Muscle of leg (tissue), 11 donors: ENCODE measurements around the gene MNT. TPM values are rescaled to one million over a fixed set of nuclear protein-coding genes. Genes with fewer than 3 reads are reported as not detected.

Source experiments
- DNase-seq: peaks from one replicate; pipeline ENCODE4 v3.0.0; 2013
- H3K27ac ChIP-seq: one replicate; pipeline ENCODE4 v1.5.1; 2013; ENCODE audit warnings: mild to moderate bottlenecking, low read length, control low read depth
- H3K27me3 ChIP-seq: one replicate; pipeline ENCODE4 v1.6.1; 2013; ENCODE audit warnings: low read length; ENCODE audit not compliant: control insufficient read depth, insufficient read depth
- H3K36me3 ChIP-seq: one replicate; pipeline ENCODE4 v1.6.1; 2013; ENCODE audit warnings: low read length; ENCODE audit not compliant: control insufficient read depth, insufficient read depth
- H3K4me1 ChIP-seq: one replicate; pipeline ENCODE4 v1.6.1; 2013; ENCODE audit warnings: low read length; ENCODE audit not compliant: control insufficient read depth, insufficient read depth
- H3K4me3 ChIP-seq: one replicate; pipeline ENCODE4 v1.5.1; 2013; ENCODE audit warnings: low read length, control low read depth
- H3K9me3 ChIP-seq: replicated peaks from 2 replicates; pipeline ENCODE4 v1.6.1; 2013; ENCODE audit warnings: low read depth, low read length; ENCODE audit not compliant: control insufficient read depth
- WGBS: methylation state at CpG from one replicate; pipeline ENCODE4 v1.1.5; 2013; ENCODE audit warnings: missing lambda C conversion rate; ENCODE audit not compliant: insufficient coverage; 5-methylcytosine and 5-hydroxymethylcytosine counted together
- polyA plus RNA-seq, 8 donors: library from polyadenylated mRNA; unstranded; fragments of 120-200 nt; gene quantifications; one replicate each; pipeline versions ENCODE4 v1.2.1 to v1.2.3, GENCODE V29; 2013; ENCODE audit warnings: inconsistent platforms in 1 of 8, low replicate concordance in 1 of 8; ENCODE audit not compliant: insufficient read length in 8 of 8, insufficient read depth in 1 of 8
- total RNA-seq: library from RNA; stranded (reverse); fragments of 120-200 nt; gene quantifications from one replicate; pipeline ENCODE4 v1.2.4, GENCODE V29; 2013

MNT gene
- total and polyA plus RNA-seq, 9 donors, result 8.0 to 19.3 (median 16.0) TPM

DNA sequence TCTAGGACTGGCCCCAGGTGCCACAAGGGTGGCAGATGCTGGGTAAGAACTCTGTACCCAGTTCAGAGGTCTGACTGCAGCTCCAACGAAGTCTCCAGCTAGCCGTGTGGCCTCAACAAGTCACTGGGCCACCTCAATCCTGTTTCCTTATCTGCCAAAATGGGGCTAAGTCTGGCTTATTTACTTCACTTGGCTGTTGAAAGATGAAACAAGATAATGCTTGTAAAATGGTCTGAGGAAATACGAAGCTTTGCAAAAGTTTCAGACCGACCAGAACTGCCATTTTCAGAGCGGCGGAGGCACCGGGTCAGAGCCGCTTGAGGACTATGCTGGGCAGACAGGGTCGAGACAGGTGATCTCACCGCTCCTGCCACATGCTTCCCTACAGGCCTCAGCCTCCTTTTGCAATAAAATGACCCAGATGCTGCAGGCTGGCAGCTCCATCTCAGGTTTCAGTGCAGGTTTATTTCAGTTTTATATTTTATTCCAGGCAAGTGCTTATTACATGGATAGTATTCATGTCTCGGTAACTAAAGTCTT is 17.2 kb downstream of the MNT start:
- WGBS, result 63% methylated on average over 8 of the region's 11 CpGs
- Histone ChIP-seq H3K36me3 (peaks cover 67% of the 10 kb centered on the region), H3K4me1 (peaks cover 59% of the 10 kb centered on the region), H3K4me3 (no peak overlapping the region), H3K9me3 (no peaks in the 10 kb centered on the region), H3K27ac (no peak overlapping the region), H3K27me3 (no peaks in the 10 kb centered on the region)
- DNase-seq, result no peak

DNA sequence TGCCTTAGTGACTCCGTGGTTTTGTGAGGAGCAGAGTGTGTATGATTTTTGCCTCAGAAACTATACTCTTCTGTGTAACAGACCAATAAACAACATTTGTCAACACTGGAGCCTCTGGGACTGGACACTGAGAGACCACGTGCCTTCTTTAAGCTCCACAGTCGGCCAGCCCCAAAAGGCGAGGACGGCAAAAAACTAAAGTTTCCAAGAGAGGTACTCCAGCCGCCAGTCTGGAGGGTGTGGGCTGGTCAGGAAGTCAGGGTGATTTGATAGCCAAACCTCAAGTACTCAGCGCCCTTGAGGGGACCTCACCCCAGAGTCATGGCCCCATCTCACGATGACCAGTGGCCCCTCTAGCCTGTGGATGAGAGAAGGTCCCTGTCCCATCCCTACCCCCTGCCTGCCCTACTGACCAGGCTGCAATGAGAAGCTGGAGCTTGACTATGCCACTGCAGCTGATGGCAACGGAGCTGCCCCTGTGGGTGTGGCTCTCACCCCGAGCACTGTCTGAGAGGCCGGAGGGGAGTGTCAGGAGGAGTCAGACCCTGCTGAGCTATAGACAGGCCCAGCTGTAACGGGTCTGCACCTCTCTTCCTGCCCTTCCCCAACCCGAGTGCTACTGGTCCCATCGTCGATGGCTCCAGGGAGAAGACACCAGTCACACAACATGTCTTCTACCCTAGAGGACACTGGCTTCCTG is 19.8 kb downstream of the MNT start:
- Histone ChIP-seq H3K4me1 (peaks cover 37% of the 10 kb centered on the region), H3K36me3 (peaks cover 66% of the 10 kb centered on the region), H3K27ac (no peak overlapping the region), H3K9me3 (no peaks in the 10 kb centered on the region), H3K27me3 (no peaks in the 10 kb centered on the region), H3K4me3 (no peak overlapping the region)
- 70% methylated on average over 13 of the region's 15 CpGs for WGBS
- no peak for DNase-seq

- Histone ChIP-seq H3K4me1 (peaks cover 30% of the 10 kb centered on the region), H3K4me3 (no peak overlapping the region), H3K27ac (no peak overlapping the region), H3K36me3 (peaks cover 66% of the 10 kb centered on the region), H3K27me3 (no peaks in the 10 kb centered on the region), H3K9me3 (no peaks in the 10 kb centered on the region)
- no peak for DNase-seq
- WGBS, result 78% methylated on average over 13 of the region's 16 CpGs
These were observed 20.5 kb downstream of the MNT start for GRCh38 chr17:2380226-2380922.

DNA sequence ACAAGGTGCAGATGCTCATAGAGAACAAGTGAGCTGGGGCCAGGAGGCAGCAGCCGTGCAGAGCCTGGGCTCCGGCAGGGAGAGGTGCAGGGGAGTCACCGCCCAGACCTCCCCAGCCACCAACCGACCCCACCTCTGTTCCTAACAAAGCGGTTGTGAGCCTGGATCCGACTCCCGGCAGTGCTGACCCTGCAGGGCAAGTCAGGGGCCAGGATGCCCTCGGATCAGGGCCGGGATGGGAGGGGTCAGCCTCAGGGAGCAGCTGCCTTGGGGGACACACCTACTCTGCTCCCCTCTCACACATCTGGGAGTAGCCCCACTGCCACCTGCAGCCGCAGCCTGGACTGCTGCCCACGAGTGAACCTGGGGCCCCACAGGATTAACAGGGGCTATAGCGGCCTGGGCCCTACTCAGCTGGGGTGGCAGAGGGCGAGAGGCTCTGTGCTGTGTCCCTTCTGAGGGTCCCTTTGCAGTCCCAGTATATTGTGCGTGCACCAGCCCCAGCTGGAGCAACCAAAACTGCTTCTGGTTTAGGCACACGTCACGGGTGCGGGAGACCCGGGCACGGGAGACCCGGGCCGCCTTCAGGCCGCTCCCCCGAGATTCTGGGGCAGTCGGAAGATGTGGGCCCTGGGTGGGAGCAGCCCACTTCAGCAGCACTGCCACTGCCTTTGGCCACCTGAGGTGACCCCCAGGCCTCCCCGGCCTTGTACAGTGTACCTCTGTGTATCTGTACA is 21.2 kb downstream of the MNT start:
- Histone ChIP-seq H3K4me3 (no peak overlapping the region), H3K4me1 (peaks cover 23% of the 10 kb centered on the region), H3K27me3 (no peaks in the 10 kb centered on the region), H3K27ac (no peak overlapping the region), H3K36me3 (peaks cover 68% of the 10 kb centered on the region), H3K9me3 (no peaks in the 10 kb centered on the region)
- DNase-seq, result no peak
- WGBS, result 78% methylated on average over 22 of the region's 25 CpGs

- Histone ChIP-seq H3K4me3 (no peak overlapping the region), H3K36me3 (peaks cover 70% of the 10 kb centered on the region), H3K9me3 (no peaks in the 10 kb centered on the region), H3K27me3 (no peaks in the 10 kb centered on the region), H3K4me1 (peaks cover 17% of the 10 kb centered on the region), H3K27ac (no peak overlapping the region)
- no peak for DNase-seq
- 93% methylated on average over 11 of the region's 11 CpGs for whole genome bisulfite sequencing
These were observed 22.0 kb downstream of the MNT start for GRCh38 chr17:2378905-2379304.

GRCh38 chr17:2377659-2378058 is 23.2 kb downstream of the MNT start:
- Histone ChIP-seq H3K36me3 (peaks cover 76% of the 10 kb centered on the region), H3K27me3 (no peaks in the 10 kb centered on the region), H3K27ac (no peak overlapping the region), H3K4me1 (peaks cover 5% of the 10 kb centered on the region), H3K4me3 (no peak overlapping the region), H3K9me3 (no peaks in the 10 kb centered on the region)
- no peak for DNase-seq
- WGBS, result 81% methylated on average over 4 of the region's 10 CpGs

DNA sequence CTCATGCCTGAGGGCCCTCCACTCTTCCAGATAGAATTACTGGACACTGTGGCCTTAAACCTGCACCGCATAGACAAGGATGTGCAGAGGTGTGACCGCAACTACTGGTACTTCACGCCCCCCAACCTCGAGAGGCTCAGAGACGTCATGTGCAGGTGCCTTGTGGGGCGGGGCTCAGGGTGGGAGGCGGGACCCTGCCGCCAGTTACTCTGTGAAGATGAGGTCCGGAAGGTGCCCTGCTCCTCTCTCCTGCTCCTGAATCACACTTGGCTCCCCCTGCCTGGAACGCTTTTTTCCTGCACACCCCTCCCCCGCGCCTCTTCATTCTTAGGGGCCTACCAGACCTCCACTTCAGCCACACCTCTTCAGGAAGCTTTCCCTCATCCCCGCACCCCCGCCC is 24.8 kb downstream of the MNT start:
- Histone ChIP-seq H3K9me3 (no peaks in the 10 kb centered on the region), H3K27me3 (no peaks in the 10 kb centered on the region), H3K4me1 (no peaks in the 10 kb centered on the region), H3K27ac (no peak overlapping the region), H3K36me3 (peaks cover 79% of the 10 kb centered on the region), H3K4me3 (no peak overlapping the region)
- no peak for DNase-seq
- WGBS, result 88% methylated on average over 13 of the region's 14 CpGs

- Histone ChIP-seq H3K4me1 (no peaks in the 10 kb centered on the region), H3K27ac (no peak overlapping the region), H3K9me3 (no peaks in the 10 kb centered on the region), H3K36me3 (peaks cover 76% of the 10 kb centered on the region), H3K27me3 (no peaks in the 10 kb centered on the region), H3K4me3 (no peak overlapping the region)
- no peak for DNase-seq
- WGBS, result 91% methylated on average over 19 of the region's 19 CpGs
These were observed 25.5 kb downstream of the MNT start for GRCh38 chr17:2375406-2375805.

DNA sequence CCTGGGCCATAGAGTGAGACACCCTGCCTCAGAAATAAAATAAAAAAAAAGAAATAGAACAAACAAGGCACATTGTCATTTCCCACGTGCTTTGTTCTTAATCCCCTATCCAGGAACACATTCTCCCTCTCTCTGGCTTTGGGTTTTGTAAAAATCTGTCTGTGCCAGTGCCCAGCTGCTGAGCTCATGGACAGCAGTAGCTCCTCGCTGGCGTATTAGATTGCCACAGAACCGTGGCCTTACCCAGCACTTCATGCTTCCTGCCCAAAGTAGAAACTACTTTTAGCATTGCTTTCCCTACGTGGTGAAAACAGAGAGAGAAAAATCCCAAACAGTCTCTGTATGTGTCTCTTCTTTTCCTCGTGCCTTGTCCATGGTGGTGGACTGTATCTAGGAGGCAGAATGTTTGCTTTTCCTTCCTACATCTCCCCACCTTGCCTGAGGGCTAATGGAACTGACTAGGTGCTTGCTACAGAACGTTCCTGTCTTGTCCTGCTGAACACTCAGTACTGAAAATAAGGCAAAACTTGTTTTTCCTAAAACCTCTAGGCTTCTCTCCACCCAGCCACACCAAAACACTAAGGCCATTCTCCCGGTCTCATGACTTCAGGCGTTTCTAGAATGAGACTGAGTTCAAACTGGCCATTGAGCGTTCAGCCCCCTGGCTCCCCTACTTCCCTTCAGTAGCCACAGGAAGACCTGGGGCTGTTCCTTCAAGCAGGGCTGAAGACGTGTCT is 26.1 kb downstream of the MNT start:
- Histone ChIP-seq H3K27me3 (no peaks in the 10 kb centered on the region), H3K4me3 (no peak overlapping the region), H3K4me1 (no peaks in the 10 kb centered on the region), H3K9me3 (no peaks in the 10 kb centered on the region), H3K36me3 (peaks cover 70% of the 10 kb centered on the region), H3K27ac (no peak overlapping the region)
- 78% methylated on average over 6 of the region's 11 CpGs for WGBS
- no peak for DNase-seq
